Measurements from ENCODE around the gene SERTAD3.

DNA sequence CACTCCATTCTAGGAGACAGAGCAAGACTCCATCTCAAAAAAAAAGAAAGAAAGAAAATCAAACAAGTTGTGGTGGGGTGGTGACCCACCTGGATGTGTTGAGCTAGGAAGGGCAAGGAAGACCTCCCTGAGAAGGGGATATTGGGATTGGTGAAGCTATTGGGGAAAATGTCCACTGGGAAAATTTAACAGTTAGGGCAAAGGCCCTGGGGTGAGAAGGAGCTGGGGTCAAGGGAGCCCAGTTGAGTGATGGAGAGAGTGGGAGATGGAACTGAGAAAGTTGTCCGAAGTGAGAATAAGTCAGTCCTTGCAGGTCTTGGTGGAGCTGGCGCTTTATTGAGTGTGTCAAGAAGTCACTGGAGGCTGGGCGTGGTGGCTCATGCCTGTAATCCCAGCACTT lies 5.9 kb downstream of the SERTAD3 start:
- TF ChIP-seq POLR2AphosphoS5 (IDR thresholded peaks at IDR 0.05; ENCODE audit: borderline replicate concordance, low read depth, low read length) (no peak), EZH2 (IDR thresholded peaks at IDR 0.05) (no peak)

Measured in SK-N-MC (cell line).